ENCODE measurements around the gene FANCI.

GRCh38 chr15:89221543-89221942 is 22.2 kb upstream of the FANCI start, which contains the start of gene RLBP1:
- TF ChIP-seq YY1 (IDR thresholded peaks at IDR 0.05; ENCODE audit: insufficient read depth, insufficient read length) = no peak
- TF ChIP-seq SUZ12 (IDR thresholded peaks at IDR 0.05; ENCODE audit: extremely low read depth, insufficient read depth, insufficient read length) = no peak
